ENCODE measurements around the gene NYNRIN. TPM values are rescaled to one million over a fixed set of nuclear protein-coding genes. Genes with fewer than 3 reads are reported as not detected.
A peak's percentile ranks its signal among the peaks of the same experiment; 100 is the strongest.

Gene NYNRIN
- total RNA-seq, 1 experiment from 2014 or later, result 0.12 TPM

DNA sequence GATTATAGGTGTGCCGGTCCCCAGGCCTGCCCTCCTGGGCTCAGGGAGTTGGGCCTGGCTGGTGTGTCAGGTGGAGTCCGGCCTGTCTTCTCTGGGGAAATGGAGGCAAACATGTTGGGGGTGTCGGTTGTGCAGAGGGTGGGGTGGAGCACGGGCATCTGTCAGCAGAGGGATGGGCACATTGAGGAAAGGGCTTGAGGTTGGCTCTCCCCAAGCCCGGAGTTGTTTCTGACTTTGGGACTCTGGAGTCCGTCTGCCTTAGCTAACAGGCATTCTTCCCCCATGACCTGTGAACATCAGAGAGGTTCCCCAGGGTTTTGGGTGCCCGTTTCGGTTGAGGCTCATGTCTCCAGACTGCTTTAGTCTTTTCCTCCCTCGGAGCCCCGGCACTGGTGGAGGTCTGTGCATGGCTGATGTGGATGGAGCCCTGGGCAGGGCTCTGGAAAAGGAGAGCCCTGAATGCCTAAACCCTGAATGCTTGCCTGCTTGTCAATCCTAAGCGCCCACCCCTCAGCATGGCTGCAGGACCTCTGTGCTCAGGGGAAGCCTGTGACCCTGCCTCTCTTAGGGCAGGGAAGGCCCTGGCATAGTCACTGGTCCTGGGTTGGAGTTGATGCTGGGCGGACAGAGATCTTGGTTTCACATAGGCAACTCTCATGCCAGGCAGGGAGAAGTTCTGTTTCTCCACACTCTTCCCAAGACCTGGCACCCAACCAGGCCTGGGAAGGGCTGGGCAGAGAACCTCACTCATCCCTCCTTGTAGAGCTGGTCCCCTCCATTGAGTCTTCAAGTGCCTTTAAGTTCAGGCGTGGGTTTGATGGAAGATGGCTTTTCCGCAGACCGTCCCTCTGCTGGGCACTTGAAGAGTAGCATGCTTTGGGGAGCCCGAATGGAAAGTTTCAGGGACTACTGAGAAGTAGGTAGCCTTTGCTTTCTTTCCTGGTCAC lies 12.9 kb downstream of the NYNRIN start:
- peak; percentile 61 for DNase-seq (ENCODE audit: extremely low read depth, low read depth)

DNA sequence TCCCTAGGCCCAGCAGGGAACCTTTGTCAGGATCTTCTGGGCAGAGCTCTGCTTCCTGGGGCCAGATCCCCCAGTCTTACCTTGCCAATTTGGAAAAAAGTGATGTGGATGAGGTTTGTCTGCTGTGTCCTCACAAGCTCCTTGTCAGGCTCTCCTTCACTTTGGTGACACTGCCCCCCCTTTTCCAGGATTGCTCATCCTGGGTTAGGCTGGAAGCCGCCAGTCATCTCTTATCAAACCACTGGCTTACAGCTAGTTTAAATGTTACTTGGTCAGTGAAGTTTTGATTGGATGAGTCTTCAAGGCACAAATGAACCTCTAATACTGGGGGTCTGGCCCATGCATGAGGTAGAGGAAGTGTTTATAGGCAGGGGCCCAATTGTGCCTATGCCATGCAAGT lies 15.3 kb downstream of the NYNRIN start:
- DNase-seq (ENCODE audit: extremely low read depth, low read depth), result no peak

DNA sequence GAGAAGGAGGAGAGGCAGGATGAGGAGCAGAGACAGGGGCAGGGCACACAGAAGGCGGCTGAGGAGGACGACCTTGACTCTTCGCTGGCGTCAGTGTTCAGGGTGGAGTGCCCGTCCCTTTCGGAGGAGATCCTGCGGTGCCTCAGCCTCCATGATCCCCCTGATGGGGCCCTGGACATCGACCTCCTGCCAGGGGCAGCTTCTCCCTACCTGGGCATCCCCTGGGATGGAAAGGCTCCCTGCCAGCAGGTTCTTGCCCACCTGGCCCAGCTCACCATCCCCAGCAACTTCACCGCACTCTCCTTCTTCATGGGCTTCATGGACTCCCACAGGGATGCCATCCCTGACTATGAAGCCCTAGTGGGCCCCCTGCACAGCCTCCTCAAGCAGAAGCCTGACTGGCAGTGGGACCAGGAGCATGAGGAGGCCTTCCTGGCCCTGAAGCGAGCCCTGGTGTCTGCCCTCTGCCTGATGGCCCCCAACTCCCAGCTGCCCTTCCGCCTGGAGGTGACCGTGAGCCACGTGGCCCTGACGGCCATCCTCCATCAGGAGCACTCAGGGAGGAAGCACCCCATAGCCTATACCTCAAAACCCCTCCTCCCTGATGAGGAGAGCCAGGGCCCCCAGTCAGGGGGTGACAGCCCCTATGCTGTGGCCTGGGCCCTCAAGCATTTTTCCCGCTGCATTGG lies 16.1 kb downstream of the NYNRIN start:
- no peak for DNase-seq (ENCODE audit: extremely low read depth, low read depth)

DNA sequence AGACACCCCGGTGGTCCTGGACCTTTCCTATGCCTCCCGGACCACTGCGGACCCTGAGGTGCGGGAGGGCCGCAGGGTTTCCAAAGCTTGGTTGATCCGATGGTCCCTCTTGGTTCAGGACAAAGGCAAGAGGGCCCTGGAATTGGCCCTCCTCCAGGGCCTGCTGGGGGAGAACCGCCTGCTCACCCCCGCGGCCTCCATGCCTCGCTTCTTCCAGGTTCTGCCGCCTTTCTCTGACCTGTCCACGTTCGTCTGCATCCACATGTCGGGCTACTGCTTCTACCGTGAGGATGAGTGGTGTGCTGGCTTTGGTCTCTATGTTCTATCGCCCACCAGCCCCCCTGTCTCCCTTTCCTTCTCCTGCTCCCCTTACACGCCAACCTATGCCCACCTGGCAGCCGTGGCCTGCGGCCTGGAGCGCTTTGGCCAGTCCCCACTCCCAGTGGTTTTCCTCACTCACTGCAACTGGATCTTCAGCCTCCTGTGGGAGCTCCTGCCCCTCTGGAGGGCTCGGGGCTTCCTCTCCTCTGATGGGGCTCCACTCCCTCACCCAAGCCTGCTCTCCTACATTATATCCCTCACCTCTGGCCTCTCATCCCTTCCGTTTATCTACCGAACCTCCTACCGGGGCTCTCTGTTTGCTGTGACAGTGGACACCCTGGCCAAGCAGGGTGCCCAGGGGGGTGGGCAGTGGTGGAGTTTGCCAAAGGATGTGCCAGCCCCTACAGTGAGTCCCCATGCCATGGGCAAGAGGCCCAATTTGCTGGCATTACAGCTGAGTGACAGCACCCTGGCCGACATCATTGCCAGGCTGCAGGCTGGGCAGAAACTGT lies 16.8 kb downstream of the NYNRIN start:
- no peak for DNase-seq (ENCODE audit: extremely low read depth, low read depth)

DNA sequence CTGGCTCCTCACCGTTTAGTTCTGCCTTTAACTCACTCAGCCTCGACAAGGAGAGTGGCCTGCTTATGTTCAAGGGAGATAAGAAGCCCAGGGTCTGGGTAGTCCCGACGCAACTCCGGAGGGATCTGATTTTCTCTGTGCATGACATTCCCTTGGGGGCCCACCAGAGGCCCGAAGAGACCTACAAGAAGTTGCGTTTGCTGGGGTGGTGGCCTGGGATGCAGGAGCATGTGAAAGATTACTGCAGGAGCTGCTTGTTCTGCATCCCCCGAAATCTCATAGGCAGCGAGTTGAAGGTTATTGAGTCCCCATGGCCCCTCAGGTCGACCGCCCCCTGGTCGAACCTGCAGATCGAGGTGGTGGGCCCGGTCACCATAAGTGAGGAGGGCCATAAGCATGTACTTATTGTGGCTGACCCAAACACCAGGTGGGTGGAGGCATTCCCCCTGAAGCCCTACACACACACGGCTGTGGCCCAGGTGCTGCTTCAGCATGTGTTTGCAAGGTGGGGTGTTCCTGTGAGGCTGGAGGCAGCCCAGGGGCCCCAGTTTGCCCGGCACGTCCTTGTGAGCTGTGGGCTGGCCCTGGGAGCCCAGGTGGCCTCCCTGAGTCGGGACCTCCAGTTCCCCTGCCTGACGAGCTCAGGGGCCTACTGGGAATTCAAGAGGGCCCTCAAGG lies 17.6 kb downstream of the NYNRIN start:
- no peak for DNase-seq (ENCODE audit: extremely low read depth, low read depth)

DNA sequence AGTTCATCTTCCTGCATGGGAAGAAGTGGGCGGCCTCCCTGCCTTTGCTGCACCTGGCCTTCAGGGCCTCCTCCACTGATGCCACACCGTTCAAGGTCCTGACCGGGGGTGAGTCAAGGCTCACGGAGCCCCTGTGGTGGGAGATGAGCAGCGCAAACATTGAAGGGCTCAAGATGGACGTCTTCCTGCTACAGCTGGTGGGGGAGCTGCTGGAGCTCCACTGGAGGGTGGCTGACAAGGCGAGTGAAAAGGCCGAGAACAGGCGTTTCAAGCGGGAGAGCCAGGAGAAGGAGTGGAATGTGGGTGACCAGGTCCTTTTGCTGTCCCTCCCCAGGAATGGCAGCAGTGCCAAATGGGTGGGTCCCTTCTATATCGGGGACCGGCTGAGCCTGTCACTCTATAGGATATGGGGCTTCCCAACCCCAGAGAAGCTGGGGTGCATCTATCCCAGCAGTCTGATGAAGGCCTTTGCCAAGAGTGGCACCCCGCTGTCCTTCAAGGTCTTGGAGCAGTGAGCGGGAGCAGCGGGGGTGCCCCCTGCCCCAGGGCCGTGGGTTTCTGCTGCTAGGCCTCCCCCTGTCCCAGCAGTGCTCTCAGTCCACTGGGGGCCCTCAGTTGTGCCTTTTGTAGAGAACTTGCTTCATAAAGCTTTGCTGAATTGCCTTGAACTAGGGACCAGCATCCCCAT lies 18.3 kb downstream of the NYNRIN start:
- DNase-seq (ENCODE audit: extremely low read depth, low read depth), result no peak

DNA sequence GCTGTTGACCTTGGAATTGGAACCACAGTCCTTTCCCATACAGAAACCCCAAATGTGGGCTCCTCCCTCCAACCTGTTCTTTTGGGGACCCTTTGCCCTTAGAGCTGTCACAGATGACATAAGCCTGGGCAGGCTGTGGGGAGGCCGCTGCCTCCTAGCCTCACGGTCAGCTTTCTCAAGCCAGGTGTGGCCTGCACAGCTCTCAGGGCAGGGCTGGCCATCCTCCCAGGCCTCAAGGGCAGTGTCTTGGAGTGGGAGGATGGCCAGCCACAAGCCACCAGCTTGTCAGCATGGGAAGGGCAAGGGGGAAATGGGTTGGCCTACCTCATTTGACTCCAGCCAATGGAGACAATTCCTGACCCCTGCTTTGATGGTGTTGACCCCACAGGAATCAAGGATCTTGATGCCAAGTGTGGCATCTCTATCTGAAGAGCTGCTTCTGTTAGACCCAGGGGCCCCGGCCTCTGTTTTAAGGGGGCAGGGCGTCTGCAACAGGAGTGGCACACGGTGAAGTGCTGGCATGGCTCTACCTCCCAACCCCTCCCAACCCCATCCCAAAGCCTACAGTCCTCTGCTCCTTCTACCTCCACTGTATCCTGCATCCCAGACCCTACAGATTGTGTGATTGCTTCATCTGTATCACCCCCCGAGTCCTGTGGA lies 19.2 kb downstream of the NYNRIN start:
- DNase-seq (ENCODE audit: extremely low read depth, low read depth), result no peak

DNA sequence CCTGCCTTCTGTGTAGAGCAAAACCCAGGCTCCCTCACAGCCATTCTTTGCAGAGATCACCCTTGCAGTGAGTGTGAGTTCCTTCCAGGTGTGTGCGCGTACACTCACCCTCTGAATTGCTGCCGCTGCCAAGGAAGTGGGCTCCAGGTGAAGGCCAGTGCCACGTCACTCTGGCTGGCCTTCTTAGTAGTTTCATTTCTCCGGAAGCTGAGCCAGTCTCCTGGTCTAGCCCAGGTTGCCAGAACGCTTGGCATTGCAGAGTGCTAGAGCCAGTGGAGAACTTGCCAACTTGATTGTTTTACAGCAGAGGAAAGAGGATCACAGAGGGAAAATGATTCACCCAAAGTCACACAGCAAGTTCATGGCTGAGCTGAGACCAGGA lies 19.7 kb downstream of the NYNRIN start:
- DNase-seq (ENCODE audit: extremely low read depth, low read depth), result no peak

DNA sequence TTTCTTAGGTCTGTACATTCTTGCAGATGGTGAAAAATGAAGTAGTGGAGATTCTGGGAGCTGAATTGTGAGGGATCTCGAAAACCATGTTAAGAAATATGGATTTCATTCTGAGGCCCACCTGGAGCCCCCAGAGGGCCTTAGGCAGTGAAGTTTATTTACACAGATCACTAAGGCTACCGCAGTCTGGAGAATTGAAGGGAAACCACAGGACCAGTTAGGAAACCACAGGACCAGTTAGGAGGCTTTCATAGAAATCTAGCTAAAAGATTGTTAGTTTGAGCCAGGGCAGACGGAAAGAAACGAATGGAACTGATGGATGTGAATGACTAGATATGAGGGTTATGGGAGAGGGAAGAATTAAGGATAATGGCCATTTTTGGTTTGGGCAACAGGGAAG lies 23.5 kb downstream of the NYNRIN start:
- DNase-seq (ENCODE audit: extremely low read depth, low read depth), result no peak

DNA sequence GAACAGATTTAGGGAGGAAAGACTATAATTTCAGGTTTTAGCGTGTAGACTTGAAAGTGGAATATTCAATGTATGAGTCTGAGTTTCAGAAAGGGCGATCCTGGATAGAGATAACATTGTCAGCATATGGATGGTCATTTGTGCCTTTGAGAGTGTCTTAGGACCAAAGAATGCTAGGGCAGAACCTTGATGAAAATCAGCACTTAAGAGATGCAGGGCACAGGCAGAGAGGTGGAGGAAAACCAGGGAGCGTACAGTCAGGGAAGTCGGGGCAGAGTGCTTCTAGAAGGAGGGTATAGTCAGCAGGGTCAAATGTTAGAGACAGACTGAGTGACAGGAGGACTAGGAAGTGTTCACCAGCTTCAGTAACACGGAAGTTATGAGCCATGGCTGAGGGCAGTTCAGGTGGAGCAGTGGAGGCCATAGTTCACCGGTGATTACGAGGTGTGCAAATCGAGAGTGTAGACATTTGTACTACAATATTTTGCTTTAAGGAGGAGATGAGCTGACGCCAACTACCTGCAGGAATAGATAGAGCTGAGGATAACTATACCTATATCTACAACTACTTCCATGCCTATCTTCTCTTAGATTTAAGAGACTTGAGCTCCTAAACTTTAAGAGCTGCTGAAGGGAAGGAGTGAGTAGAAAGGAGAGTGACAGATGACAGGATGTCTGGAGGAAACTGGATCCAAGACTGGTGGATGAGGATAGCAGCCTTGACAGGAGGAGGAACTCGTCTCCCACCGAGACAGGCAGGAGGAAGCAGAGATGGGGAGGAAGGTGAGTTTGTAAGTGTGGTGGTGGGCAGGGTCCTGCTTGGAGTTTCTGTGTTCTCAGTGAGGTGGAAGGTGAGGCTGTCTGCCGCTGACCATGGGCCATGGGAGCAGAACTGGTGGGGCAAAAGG lies 24.1 kb downstream of the NYNRIN start:
- DNase-seq (ENCODE audit: extremely low read depth, low read depth), result no peak

DNA sequence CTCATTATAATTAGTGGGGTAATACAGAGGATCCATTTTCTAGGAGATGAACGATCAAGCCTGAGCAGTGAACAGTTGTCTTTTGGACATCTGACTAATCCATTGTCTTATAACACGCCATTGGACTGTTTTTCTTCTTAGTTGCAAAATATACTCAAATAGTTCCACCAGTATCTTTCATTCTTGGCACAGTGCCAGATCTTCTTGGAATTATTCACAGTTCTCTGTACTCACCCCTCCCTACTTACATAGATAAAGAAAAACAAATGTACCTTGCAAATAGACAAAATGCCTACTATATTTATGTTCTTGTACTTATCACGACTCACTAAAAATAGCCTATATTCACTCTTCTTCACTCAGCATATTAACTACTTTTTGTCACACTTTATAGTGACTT lies 26.9 kb downstream of the NYNRIN start:
- no peak for DNase-seq (ENCODE audit: extremely low read depth, low read depth)

DNA sequence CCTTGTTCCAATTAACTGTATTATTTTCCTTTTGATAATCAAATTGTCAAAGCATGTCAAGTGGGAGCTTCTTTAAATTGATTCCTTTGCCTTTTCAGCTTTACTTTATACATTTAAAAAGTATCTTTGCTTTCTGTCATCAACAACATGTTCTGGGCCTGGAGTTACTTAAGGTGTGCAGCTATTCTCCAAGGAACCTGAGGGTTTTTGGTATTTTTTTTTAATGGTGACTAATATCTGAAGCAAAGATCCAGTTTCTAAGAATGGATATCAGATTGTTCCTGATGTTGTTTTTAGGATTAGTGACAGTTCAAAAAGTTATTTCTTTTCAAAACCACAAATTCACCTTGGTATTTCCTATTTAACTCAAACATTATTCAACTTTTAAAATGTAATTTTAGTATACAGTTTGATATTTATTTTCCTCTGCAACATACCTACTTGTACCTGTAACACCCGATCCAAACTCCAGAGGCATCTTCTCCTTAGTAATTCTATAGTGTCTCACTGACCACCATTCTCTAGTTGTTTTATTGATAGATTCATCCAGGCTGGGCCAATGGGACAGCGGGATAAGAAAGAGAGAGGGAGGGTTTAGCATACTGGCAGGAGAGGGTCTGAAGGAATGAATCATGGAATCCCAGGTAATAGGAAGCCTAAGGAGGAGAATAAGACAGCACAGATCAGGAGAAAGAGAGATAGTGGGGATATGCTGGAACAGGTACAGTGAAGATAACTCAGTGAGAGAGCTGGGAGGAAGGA lies 27.5 kb downstream of the NYNRIN start:
- no peak for DNase-seq (ENCODE audit: extremely low read depth, low read depth)

DNA sequence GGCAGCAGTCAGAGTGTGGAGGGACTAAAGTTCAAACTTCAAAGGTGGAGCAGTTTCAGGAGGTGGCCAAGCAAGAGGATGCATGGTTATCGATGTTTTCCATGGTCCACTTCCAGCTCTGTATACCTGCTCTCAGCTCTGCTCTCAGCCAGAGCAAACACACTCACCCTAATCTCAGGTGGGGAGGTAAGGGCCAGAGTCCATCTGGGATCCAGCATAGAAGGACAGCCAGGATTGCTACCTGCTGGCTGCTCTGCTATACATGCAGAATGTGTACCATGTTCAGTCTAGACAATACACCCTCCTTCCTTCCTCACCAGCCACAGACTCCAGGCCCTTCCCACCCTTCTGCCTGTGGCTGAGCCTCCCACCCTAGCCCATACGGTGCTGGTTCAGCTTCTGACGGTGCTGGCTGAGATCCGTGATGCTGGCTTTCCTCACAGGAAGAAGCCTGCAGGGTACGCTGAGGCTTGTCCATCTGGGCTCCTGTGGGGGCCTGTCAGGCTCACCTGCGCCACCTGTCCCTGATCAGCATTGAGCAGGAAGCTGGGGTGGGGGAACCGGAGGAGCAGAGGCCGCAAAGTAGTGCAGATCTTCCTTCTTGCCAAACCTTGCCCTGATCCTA lies 28.2 kb downstream of the NYNRIN start:
- DNase-seq (ENCODE audit: extremely low read depth, low read depth), result no peak

DNA sequence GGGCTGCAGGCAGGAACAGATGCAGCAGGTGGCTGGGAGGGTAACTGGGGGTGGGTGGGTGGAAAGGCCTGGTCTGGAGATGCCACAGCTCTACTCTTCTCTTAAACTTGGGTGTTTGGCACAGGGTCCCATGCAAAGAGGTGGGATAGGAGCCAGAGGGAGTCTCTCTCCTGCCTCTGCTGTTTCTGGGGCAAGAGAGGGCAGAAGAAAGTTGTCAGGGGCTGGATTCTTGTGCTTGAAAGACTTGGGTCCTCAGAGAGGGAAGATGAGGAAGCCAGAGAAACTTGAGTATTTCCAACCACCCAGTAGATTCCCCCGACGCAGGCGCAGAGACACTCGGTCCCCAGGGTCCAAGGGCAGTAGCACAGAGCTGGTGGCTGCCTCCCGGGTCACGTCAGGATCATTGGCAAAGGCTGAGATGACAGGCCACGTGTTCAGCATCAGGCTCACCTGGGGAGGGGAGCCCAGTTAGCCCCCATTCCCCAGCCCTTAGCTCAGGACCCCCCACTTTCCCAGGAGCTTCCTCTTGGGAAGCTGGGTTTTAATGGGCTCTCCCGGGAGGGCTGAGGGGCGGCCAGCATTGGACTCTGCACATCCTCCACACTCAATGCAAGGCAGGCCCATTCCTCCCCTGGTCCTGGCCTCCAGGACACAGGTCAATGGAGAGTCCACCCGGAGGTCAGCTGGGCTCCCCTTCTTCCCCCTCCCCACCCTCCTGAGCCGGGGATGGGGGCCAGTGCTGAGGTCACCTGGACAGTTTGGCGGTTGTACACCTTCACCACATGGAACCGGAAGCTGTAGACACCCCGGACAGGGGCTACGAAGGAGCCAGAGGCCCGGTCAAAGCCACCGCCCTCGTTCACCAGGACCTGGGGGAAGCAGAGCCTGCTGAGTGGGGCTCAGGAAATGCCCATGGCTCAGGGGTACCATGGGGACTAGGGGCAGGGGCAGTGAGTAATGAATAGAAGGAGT lies 29.0 kb downstream of the NYNRIN start:
- DNase-seq (ENCODE audit: extremely low read depth, low read depth), result no peak

DNA sequence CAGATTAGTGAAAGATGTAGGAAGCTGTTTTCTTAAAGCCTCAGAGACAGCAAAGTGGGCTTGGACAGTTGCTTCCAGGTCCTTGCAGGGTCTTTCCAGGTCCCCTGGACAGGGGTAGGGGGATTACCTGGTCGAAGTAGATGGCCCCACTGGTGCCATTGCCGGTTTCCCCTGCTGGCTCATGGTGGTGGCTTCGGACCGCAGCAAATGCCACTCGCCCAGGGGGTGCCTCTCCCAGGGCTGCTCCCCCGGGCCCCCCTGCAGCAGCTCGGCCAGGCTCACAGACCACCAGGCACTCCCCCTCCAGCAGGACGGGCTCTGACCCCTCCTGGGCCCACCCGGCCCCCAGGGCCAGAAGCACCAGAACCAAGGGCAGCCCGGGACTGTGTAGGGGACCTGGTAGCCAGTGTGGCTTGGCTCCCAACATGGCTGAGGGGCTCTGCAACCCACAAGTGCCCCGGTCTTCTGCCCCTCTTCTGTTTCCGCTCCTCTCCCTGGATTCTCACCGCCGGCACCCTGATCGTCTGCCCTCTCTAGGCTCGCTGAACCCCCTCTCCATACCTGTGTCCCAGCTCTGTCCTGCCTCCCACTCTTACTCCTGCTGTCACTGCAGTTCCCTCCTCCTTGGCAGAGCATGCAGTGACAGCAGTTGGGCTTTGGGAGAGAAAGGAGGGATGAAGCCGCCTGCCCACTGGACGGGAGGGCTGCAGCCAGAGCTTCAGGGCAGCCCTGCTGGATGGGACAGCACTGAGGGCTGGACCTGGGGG lies 30.0 kb downstream of the NYNRIN start:
- DNase-seq (ENCODE audit: extremely low read depth, low read depth), result no peak

Measured in NCI-H460 (cell line).